Liver (tissue), 3 donors: ENCODE data around the gene FURIN.
"Not testable (repeated sequence)": the region's sequence is repeated elsewhere in the genome, so short reads cannot be mapped to it uniquely, and the experiment has no call there.

Experiments used
- GABPA ChIP-seq, 2 donors: IDR thresholded peaks in 1 of 2; conservative IDR thresholded peaks in 1 of 2; 2 replicates each; pipeline ENCODE4 v1.6.1; 2016; ENCODE audit warnings: antibody characterized with exemption in 2 of 2, mild to moderate bottlenecking in 1 of 2, moderate library complexity in 1 of 2
- JUND ChIP-seq, 2 donors: IDR thresholded peaks; 2 replicates each; pipeline ENCODE4 v1.6.1; 2016; ENCODE audit warnings: antibody characterized with exemption in 2 of 2
- RAD21 ChIP-seq, 2 donors: IDR thresholded peaks; 2 replicates each; pipeline ENCODE4 v1.6.1; 2016; ENCODE audit warnings: antibody characterized with exemption in 2 of 2, mild to moderate bottlenecking in 2 of 2
- RXRA ChIP-seq, 2 donors: IDR thresholded peaks; 2 replicates each; pipeline ENCODE4 v1.6.1; 2017 to 2018; ENCODE audit warnings: antibody characterized with exemption in 2 of 2, mild to moderate bottlenecking in 1 of 2
- TAF1 ChIP-seq: conservative IDR thresholded peaks from 2 replicates; pipeline ENCODE4 v1.6.1; 2016; ENCODE audit warnings: antibody characterized with exemption, mild to moderate bottlenecking
- TF ChIP-seq, protein P1 (sequence below): fragments of 150-350 bp; IDR thresholded peaks from 2 replicates; pipeline ENCODE4 v1.5.1; 2017; ENCODE audit warnings: improper control_type of control experiment, low read depth, low read length; ENCODE audit not compliant: missing input control
- TF ChIP-seq, protein P2 (sequence below): IDR thresholded peaks from 2 replicates; pipeline ENCODE4 v1.6.1; 2016; ENCODE audit warnings: antibody characterized with exemption
- donor health status: healthy.
- donor health status: healthy.

DNA sequence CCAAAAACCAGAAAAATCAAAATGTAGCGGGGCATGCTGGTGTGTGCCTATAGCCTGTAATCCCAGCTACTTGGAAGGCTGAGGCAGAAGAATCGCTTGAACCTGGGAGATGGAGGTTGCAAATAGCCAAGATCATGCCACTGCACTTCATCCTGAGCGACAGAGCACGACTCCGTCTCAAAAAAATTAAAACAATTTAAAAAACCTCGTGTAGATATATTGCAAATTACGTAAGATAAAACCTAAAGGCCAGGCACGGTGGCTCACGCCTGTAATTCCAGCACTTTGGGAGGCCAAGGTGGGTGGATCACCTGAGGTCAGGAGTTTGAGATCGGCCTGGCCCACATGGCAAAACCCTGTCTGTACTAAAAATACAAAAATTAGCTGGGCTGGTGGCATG lies 58.4 kb downstream of the FURIN start:
- TF ChIP-seq GABPA (IDR thresholded peaks at IDR 0.05 in 1 of 2, conservative IDR thresholded peaks at IDR 0.05 in 1 of 2); RAD21 (IDR thresholded peaks at IDR 0.05); RXRA (IDR thresholded peaks at IDR 0.05); TAF1; JUND (IDR thresholded peaks at IDR 0.05): not testable (repeated sequence)
- TF ChIP-seq, protein P1, sequence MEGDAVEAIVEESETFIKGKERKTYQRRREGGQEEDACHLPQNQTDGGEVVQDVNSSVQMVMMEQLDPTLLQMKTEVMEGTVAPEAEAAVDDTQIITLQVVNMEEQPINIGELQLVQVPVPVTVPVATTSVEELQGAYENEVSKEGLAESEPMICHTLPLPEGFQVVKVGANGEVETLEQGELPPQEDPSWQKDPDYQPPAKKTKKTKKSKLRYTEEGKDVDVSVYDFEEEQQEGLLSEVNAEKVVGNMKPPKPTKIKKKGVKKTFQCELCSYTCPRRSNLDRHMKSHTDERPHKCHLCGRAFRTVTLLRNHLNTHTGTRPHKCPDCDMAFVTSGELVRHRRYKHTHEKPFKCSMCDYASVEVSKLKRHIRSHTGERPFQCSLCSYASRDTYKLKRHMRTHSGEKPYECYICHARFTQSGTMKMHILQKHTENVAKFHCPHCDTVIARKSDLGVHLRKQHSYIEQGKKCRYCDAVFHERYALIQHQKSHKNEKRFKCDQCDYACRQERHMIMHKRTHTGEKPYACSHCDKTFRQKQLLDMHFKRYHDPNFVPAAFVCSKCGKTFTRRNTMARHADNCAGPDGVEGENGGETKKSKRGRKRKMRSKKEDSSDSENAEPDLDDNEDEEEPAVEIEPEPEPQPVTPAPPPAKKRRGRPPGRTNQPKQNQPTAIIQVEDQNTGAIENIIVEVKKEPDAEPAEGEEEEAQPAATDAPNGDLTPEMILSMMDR: not testable (repeated sequence)
- TF ChIP-seq, protein P2, sequence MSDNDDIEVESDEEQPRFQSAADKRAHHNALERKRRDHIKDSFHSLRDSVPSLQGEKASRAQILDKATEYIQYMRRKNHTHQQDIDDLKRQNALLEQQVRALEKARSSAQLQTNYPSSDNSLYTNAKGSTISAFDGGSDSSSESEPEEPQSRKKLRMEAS: not testable (repeated sequence)
